HG03469 (cell line): ENCODE results near the gene TRAF1.
A peak's percentile ranks its signal among the peaks of the same experiment; 100 is the strongest.

Experiments used
- ATAC-seq: cut with Tn5 transposase; IDR thresholded peaks from one replicate; pipeline ENCODE4 v1.9.1; 2021; ENCODE audit warnings: mild to moderate bottlenecking, moderate library complexity, moderate number of reproducible peaks; ENCODE audit not compliant: unreplicated experiment

The TRAF1 gene

DNA sequence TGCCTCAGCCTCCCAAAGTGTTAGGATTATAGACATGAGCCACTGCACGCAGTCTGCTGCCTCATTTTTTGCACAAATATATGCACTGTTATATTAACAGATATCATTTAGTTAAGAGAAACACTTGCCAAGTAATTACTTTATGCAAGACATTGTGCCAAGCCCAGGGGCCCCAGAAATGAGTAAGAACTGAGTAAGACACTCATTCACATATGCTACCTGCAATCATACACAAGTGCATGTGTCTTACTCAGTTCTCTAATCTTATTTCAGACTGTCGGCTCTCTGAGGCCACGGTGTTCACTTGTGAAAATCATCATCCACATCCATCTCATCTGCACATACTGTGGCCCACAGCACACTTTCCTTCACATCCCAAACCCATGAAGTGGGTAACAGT is 16.0 kb downstream of the TRAF1 start:
- ATAC-seq, result no peak

DNA sequence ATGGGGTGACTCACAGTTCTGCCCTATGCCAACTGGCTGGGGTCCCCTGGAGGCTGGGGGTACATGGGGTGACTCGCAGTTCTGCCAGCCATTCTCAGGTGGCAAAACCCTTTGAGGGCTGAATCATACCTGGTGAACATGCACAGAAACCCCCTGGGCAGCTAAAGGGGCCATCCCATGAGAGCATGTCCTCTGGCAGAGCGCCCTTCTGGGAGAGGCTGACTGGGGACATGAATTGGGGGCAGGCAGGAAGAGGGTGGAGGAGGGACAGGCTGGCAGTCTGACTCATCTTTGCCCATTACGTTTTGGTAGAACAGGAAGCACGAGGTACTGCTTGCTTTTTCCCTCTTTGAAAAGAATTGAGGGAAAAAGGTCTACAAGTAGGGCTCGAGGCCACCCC is 16.7 kb downstream of the TRAF1 start:
- no peak for ATAC-seq

GRCh38 chr9:120905315-120906164 is 21.1 kb downstream of the TRAF1 start:
- no peak for ATAC-seq

DNA sequence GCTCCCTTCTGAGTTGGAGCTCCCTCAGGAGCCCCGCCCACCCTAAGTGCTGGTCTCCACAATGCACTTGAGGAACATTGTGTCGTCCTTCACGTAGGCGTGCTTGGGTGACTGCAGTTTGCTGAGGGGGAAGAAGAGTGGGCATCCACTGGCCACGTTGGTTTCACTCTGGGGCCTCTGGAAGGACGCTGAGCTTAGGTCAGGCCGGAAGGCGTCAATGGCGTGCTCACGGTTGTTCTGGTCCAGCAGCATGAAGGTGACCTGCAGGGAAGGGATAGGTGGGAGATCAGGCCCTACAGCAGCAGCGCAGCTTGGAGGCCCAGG is 21.7 kb downstream of the TRAF1 start:
- no peak for ATAC-seq

DNA sequence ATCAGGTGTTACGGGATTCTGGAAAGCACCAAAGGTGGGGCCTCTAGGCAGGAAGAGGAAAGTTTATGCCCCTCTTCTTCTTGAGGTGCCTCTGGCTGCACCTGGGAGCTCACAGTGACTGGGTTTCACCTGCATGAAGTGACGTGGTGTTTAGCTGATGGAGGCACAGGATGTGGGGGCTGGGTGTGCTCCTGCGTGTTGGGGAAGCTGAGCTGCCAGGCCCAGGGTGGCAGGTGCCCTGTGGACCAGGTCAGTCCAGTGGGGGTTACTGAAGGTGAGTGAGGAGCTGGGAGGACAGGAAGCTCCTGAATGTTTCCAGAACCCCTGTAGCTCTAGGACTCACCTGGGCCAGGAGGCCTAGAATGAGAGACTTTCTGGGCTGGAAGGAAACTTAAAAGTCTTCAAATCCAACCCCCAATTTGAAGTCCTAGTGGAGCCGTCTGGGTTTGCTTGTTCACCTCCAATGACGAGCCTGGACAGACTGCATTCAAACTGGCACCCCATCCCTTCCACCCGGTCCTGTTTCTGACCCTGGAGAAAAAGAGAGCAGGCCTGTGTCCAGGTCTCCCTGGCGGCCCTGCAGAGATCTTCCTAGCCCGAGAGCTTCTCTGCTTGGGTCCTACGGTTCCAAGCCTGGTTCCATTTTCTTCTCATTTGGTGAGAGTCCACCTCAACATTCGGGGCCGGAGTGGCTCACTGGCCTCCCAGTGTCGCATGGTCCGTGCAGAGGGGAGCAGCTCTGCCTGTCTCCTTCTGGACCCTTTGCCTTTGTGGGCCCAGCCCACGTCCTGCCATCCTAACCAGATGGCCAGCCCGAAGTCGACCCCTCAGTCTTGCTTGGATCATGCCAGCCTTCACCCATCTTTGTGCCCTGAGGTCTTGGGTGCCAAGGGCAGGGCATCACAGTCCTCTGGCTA is 22.3 kb downstream of the TRAF1 start:
- ATAC-seq, result no peak

DNA sequence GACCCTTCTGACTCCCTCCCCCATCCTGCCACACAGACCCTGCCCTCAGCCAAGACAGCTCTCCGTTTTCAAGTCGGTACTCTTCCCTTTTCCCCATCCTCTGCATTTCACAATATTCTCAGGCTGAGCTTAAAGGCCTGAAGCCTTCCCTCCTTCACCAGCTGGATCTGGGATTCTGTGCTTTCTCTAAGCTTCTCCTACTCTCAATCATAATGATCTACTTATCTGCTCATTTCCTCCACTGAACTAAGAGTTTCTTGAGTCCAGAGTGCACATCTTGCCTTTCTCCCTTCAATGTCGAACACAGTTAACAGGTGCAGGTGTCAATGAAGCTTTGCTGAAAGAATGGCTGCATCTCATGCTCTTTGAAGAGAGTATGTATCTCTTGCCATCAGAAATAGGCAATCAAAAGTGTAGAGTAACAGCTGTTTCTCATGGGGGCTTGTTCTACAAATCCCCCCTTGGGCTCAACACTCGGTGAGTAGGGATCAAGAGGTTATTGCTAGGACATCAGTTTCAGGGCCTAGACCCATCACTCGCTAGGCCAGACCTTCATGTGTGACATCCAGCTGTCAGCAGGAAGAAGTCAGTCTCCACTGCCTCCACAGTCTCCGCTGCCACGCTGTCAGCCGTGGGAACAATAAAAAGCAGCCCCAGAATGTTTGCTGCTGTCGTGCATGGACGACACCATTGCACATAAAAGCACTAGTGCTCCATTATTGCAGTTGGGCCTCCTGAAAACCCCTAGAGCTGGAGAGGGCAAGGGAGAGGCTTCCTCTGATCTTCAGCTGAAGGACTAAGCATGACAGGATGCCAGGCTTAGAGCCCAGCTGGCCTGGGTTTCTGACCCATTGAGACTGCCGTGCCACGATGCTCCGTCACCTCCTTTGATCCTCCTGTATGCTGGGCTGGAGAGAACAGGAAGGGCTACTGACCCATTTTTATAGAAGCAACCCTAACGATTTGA is 23.7 kb downstream of the TRAF1 start:
- ATAC-seq, result no peak

DNA sequence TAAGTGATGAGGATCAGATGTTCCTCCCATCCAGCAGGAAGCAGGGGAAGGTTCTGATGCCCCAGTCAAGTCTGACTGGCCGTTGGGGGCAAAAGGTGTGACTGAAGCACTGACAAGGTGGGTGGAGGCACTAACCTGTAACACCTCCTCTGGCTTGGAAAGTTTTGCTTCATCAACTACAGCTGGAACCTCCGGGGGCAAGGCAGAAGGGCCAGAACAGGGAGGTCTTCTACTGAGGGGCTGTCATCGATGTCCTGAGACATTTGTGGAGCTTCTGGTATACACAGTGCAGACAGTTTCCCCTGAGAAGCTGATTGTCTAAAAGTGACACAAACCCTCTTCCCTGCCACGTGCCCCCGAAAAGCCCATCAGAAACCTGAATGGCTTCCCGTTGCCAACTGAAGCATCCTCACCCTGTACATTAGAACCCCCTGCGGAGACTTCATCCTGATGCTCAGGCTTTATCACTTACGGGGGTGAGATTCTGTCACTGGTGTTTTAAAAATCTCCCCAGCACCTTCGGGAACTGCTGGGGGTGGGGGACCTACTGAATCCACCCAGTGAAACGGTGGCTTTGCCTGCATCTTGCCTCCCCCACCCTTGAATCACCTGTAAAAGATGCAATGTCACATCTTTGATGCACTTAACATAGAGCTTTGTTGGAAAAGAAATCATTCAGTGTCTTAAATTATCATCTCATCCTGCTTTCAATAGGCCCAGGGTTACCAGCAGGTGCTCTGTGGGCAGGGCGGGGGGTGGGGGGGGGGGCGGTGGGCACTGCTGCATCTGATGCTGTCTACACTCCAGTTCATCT is 24.6 kb downstream of the TRAF1 start:
- ATAC-seq, result no peak

- no peak for ATAC-seq
Observed at GRCh38 chr9:120900824-120901223, 25.8 kb downstream of the TRAF1 start.

DNA sequence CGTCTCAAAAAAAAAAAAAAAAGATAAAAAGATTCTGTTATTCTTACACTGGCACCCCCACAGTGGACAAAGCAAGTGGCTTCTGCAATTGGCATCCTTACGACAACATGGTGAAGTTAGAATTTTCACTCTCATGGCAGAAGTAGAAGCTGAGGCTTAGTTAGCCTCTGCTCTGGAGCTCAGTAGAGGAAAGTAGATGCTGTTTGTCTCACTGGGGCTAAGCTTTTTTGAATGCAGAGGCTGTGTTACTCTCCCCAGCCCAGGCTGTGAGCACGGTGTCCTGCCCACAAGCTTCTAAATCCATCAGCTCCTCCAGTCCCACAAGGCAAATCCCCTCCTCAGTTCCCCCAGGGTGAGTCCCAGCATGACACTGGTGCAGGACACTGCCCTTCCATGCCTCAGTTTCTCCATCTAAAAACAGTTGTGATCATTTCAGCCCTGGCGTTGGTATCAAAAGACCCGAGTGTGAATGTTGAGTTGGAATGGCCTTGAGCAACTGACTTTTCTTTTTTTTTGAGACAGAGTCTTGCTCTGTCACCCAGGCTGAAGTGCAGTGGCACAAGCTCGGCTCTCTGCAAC is 27.0 kb downstream of the TRAF1 start:
- ATAC-seq, result no peak

- ATAC-seq, result no peak
Observed at GRCh38 chr9:120898396-120898795, 28.2 kb downstream of the TRAF1 start.

DNA sequence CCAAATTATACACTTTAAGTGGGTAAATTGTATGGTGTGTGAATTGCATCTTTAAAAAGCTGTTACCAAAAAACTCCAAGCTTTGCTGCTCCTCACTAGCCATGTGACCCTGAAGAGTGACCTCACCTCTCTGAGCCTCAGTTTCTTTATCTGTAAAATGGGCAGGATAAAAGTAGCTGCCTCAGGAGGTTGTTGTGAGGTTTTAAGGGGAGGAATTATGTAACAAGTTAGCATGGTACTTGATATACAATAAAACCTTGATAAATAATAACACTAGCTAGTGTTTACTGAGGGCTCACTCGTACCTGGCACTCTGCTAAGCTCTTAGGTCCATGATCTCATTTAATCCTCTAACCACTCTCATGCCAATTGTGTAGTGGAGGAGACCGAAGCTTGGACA is 30.6 kb downstream of the TRAF1 start:
- ATAC-seq, result no peak

GRCh38 chr9:120894321-120895148 is 32.1 kb downstream of the TRAF1 start:
- ATAC-seq, result no peak

GRCh38 chr9:120893611-120894307 is 32.8 kb downstream of the TRAF1 start:
- no peak for ATAC-seq

DNA sequence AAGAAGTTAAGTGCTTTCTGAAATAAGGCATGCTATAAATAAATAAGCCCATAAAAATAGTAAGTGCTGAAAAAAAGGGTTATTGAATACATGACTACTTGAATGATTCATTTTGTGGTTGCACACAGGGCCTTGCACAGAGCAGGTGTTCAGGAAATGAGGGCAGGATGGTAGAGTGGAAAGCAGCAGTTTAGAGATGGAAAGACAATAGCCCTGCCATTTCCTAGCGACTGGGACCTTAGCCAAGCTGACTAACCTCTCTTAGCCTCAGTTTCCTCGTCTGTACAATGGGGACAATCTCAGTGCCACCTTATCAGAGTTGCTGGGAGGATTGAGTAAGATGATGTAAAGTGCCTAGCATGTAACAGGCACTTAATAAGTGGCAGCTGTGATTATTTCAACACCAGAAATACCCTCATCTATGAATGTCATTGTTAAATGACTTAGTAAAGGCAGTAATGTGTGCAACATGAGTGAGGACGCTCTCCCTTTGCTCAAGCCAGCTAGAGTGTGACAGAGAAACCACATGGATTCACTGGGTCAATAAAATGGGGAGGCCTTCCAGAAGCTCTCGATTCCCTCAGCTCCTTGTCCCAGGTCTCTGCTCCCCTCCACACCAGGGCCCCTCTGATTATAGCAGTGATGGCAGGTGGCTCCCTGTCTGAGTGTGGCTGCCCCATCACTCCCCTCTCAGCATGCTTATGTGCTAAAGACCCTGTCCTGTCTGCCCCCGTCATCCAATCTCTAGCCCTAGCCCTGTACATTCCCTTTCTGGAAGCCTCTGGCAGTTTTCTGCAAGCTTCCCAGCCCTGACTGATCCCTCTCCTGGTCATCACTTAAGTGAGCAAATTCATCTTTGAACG is 33.6 kb downstream of the TRAF1 start:
- peak; percentile 47 for ATAC-seq

GRCh38 chr9:120891884-120892747 is 34.5 kb downstream of the TRAF1 start:
- ATAC-seq, result peak; percentile 17

- ATAC-seq, result no peak
Observed at GRCh38 chr9:120891245-120891883, 35.2 kb downstream of the TRAF1 start.
